ENCODE data around the gene UMPS. TPM values are rescaled to one million over a fixed set of nuclear protein-coding genes. Genes with fewer than 3 reads are reported as not detected.

Gene UMPS
- total and polyA plus RNA-seq, 9 of the 15 experiments (the other 6 are each of a cell fraction or from before 2014, with no cell fraction given): 28.9 to 91.0 (median 45.9) TPM

GRCh38 chr3:124776856-124777255, 46.6 kb downstream of the UMPS start (continued):
- TF ChIP-seq ZNF431 (CRISPR knock-in tag; IDR thresholded peaks at IDR 0.05) (no peak), ZNF644 (tag; IDR thresholded peaks at IDR 0.05; ENCODE audit: low read depth) (no peak), POLR2B (IDR thresholded peaks at IDR 0.05; ENCODE audit: low read depth, partially characterized antibody) (no peak), RBM39 (optimal IDR thresholded peaks at IDR 0.05; ENCODE audit: low read depth, low read length) (no peak), KDM4B (IDR thresholded peaks at IDR 0.05; ENCODE audit: borderline replicate concordance in 2 of 2, low read depth in 1 of 2) (no peak), ZNF174 (CRISPR knock-in tag; IDR thresholded peaks at IDR 0.05) (no peak), ZNF318 (IDR thresholded peaks at IDR 0.05; ENCODE audit: borderline replicate concordance in 1 of 2, low read depth in 1 of 2) (no peak)
